ENCODE measurements around the gene CPNE1.

DNA sequence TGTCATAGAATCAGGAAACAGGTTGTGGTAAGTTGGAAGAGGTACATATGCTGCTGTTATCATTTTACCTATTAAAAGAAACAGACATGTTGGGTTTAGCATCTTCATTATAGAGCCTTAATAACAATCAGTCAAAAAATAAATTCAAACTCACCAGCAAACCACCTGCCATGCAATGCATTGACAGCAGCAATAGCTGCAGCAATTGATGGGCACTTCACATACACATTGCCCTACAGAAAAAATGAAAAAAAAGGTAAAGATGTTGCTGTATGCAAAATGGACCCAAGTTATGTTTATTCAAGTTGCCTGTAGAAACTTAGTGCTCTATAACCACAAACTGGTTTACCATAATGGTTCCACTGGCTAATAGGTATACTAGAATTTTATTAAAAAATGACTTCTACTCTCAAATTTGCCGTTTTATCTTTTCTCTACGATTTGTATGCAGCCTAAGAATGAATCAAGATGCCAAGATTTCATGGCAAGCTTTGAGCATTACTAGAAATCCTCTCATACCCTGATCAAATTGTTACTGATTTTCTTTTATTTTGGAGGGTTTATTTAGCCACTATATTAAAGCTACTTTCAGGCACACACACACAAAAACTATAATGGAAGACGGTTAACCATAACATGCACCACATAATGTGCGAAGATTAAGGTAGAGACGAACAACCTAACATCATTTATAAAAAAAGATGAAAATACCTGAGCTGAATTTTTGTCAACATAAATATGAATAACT is 40.0 kb upstream of the CPNE1 start:
- TF ChIP-seq GATA2 (IDR thresholded peaks at IDR 0.05; ENCODE audit: low read depth, low read length) (no peak), GATA3 (IDR thresholded peaks at IDR 0.05; ENCODE audit: low read depth, low read length) (no peak)

Data from SH-SY5Y (cell line).